Suprapubic skin (tissue), 4 donors: ENCODE measurements around the gene RFC4. TPM values are rescaled to one million over a fixed set of nuclear protein-coding genes. Genes with fewer than 3 reads are reported as not detected.
A peak's percentile ranks its signal among the peaks of the same experiment; 100 is the strongest.

Experiments used
- DNase-seq, 2 donors: peaks; one replicate each; pipeline ENCODE4 v3.0.0-alpha.2; 2019; ENCODE audit warnings: low spot score in 2 of 2
- H3K27ac ChIP-seq: fragments of 200-600 bp; sonication (generic); one replicate; pipeline ENCODE4 v1.5.1; 2019
- H3K27me3 ChIP-seq: fragments of 200-600 bp; sonication (generic); one replicate; pipeline ENCODE4 v1.5.1; 2019
- H3K36me3 ChIP-seq: fragments of 200-600 bp; sonication (generic); one replicate; pipeline ENCODE4 v1.5.1; 2019
- H3K4me1 ChIP-seq: fragments of 200-600 bp; sonication (generic); one replicate; pipeline ENCODE4 v1.5.1; 2019
- H3K4me3 ChIP-seq: fragments of 200-600 bp; sonication (generic); one replicate; pipeline ENCODE4 v1.5.1; 2019; ENCODE audit warnings: mild to moderate bottlenecking
- H3K9me3 ChIP-seq: fragments of 200-600 bp; sonication (generic); one replicate; pipeline ENCODE4 v1.5.1; 2019
- EP300 ChIP-seq: sonication (generic); formaldehyde crosslinking; IDR thresholded peaks from one replicate; pipeline ENCODE4 v1.6.1; 2017; ENCODE audit warnings: antibody characterized with exemption
- POLR2A ChIP-seq, 2 donors: fragments of 450-650 bp; IDR thresholded peaks; one replicate each; pipeline ENCODE4 v1.6.1; 2017; ENCODE audit warnings: antibody characterized with exemption in 2 of 2, mild to moderate bottlenecking in 2 of 2, moderate library complexity in 2 of 2
- POLR2AphosphoS5 ChIP-seq, 3 donors: sonication (generic); formaldehyde crosslinking; IDR thresholded peaks; one replicate each; pipeline ENCODE4 v1.6.1; 2017; ENCODE audit warnings: antibody characterized with exemption in 3 of 3
- WGBS: methylation state at CpG from one replicate; pipeline ENCODE4 v1.1.5; 2018; 5-methylcytosine and 5-hydroxymethylcytosine counted together
- total RNA-seq, 4 donors: library from RNA; depleted of rRNA; stranded (reverse); fragments of >200 nt; gene quantifications; one replicate each; pipeline ENCODE4 v1.1.0, GENCODE V29; 2016
- TF ChIP-seq, protein P1 (sequence below), 2 donors: fragments of 200-600 bp in 1 of 2; fragments of 450-650 bp in 1 of 2; sonication (generic) in 1 of 2; IDR thresholded peaks; one replicate each; pipeline ENCODE4 v1.5.1; 2016 to 2019; ENCODE audit warnings: antibody characterized with exemption in 2 of 2, mild to moderate bottlenecking in 1 of 2, moderate library complexity in 1 of 2

RFC4 gene
- total RNA-seq, 4 donors from 2014 or later: 9.6 to 22.3 (median 15.8) TPM

DNA sequence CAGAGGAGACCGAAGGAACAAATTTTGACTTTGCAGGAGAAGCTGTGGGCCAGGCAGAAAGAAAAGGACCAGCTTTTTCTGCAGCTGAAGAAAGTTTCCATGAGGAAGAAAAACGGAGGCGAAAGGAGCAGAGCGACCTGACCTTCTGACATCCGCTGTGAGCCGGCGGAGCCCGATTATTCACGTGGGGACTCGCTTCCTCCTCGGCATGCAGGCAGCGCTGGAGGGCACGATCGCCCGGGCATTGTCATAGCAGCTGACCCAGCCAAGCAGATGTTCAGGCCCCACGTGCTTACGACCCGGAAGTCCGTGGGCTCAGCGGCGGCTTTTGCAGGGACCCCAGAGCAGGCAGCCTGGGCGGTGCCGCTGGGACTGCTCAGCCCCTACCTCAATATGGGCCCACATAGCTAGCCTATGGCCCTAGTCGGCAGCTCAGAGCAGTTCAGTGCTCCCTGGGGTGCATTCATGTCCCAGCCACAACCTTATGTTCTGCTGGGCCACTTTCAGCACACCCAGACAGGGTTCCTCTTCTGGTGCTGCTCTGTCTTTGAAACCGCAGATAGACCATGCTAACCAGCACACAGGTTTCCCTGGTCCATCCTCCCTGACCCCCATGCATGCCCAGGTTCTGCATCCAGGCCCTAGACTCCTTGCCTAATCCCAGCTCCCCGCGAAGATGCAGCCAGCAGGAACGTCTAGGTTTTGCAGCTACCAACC is 33.4 kb downstream of the RFC4 start:
- WGBS: 20% methylated on average over 17 of the region's 28 CpGs
- peak; percentile 80 to 91 for DNase-seq
- H3K4me1 ChIP-seq: peaks cover 12% of the 10 kb centered on the region
- H3K9me3 ChIP-seq: no peaks in the 10 kb centered on the region
- TF ChIP-seq POLR2A (IDR thresholded peaks at IDR 0.05) (no peak), EP300 (no peak), POLR2AphosphoS5 (IDR thresholded peaks at IDR 0.05) (no peak)
- TF ChIP-seq, protein P1, sequence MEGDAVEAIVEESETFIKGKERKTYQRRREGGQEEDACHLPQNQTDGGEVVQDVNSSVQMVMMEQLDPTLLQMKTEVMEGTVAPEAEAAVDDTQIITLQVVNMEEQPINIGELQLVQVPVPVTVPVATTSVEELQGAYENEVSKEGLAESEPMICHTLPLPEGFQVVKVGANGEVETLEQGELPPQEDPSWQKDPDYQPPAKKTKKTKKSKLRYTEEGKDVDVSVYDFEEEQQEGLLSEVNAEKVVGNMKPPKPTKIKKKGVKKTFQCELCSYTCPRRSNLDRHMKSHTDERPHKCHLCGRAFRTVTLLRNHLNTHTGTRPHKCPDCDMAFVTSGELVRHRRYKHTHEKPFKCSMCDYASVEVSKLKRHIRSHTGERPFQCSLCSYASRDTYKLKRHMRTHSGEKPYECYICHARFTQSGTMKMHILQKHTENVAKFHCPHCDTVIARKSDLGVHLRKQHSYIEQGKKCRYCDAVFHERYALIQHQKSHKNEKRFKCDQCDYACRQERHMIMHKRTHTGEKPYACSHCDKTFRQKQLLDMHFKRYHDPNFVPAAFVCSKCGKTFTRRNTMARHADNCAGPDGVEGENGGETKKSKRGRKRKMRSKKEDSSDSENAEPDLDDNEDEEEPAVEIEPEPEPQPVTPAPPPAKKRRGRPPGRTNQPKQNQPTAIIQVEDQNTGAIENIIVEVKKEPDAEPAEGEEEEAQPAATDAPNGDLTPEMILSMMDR (IDR thresholded peaks at IDR 0.05): no peak
- H3K27me3 ChIP-seq: no peaks in the 10 kb centered on the region
- H3K4me3 ChIP-seq: peak overlapping the region; percentile 59
- no peaks in the 10 kb centered on the region for H3K36me3 ChIP-seq
- no peak overlapping the region for H3K27ac ChIP-seq

DNA sequence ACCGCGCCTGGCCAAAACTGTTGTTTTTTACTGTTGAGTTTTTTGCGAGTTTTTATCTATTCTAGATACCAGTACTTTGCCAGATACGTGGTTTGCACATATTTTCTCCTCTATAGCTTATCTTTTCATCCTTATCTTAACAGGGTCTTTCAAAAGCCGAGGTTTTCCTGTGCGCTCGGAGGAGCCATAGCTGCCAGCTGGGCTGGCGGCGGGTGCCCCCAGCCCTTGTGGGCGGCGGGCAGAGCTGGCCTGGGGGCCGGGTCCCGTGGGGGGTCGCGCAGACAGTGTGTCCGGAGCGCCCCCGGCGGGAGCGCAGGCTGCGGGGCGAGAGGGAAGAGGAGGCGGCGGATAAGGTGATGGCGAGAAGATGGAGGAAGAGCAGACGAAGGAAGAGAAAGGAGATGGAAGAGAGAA is 34.0 kb downstream of the RFC4 start:
- no peaks in the 10 kb centered on the region for H3K27me3 ChIP-seq
- H3K9me3 ChIP-seq: no peaks in the 10 kb centered on the region
- H3K27ac ChIP-seq: no peak overlapping the region
- peak overlapping the region; percentile 59 for H3K4me3 ChIP-seq
- DNase-seq: no peak
- 9% methylated on average over 26 of the region's 26 CpGs for WGBS
- H3K36me3 ChIP-seq: no peaks in the 10 kb centered on the region
- H3K4me1 ChIP-seq: peaks cover 12% of the 10 kb centered on the region
- no peak for TF ChIP-seq POLR2A (IDR thresholded peaks at IDR 0.05)
- TF ChIP-seq, protein P1 (IDR thresholded peaks at IDR 0.05): no peak
- no peak for TF ChIP-seq EP300
- no peak for TF ChIP-seq POLR2AphosphoS5 (IDR thresholded peaks at IDR 0.05)

DNA sequence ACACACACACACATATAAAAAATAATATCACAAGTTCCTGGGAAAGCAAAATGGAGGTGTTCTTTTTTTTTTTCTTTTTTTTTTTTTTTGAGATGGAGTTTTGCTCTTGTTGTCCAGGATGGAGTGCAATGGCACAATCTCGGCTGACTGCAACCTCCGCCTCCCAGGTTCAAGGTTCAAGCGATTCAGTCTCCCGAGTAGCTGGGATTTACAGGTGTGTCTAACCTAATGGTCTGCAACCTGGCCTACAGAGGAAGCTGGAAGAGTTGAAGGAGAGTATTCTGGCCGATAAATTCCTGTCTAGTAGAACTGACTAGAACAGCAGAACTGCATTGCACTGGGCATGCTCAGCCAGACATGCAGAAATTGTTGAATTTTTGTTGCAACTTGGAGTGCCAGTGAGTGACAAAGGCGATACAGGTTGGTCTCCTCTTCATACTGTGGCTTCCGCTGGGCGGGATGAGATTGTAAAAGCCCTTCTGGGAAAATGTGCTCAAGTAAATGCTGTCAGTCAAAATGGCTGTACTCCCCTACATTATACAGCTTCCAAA is 45.3 kb downstream of the RFC4 start:
- Histone ChIP-seq H3K4me1 (no peaks in the 10 kb centered on the region), H3K36me3 (no peaks in the 10 kb centered on the region), H3K27me3 (no peaks in the 10 kb centered on the region), H3K4me3 (no peak overlapping the region), H3K27ac (no peak overlapping the region), H3K9me3 (no peaks in the 10 kb centered on the region)
- TF ChIP-seq, protein P1 (IDR thresholded peaks at IDR 0.05): no peak
- TF ChIP-seq POLR2AphosphoS5 (IDR thresholded peaks at IDR 0.05) (no peak), EP300 (no peak), POLR2A (IDR thresholded peaks at IDR 0.05) (no peak)
- no peak for DNase-seq
- 94% methylated on average over 8 of the region's 8 CpGs for WGBS

DNA sequence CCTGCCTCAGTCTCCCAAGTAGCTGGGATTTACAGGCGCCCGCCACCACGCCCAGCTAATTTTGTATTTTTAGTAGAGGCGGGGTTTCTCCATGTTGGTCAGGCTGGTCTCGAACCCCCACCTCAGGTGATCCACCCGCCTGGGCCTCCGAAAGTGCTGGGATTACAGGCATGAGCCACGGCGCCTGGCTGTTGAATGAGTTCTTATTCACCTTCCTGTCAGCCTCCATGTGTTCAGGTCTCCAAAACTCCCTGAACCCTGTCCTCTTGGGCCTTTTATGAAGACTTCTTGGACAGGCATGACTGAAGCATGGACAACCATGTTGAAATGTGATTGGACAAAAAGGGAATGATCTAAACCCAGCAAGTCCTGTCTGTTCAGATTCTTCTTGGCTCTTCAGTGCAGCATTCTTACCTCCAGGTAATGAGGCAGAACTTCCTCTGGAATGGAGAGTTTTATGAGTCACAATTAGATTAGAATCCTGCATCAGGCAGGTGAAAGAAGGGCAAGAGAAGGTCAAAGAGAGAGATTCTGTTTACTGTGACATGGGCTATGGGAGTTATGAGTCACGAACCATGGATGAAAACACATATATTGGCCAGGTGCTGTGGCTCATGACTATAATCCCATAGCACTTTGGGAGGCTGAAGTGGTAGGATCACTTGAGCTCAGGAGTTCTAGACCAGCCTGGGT is 46.0 kb downstream of the RFC4 start:
- no peak for DNase-seq
- H3K27ac ChIP-seq: no peak overlapping the region
- H3K4me1 ChIP-seq: no peaks in the 10 kb centered on the region
- WGBS: 93% methylated on average over 10 of the region's 10 CpGs
- H3K9me3 ChIP-seq: no peaks in the 10 kb centered on the region
- no peaks in the 10 kb centered on the region for H3K27me3 ChIP-seq
- TF ChIP-seq, protein P1 (IDR thresholded peaks at IDR 0.05): no peak
- TF ChIP-seq EP300 (no peak), POLR2A (IDR thresholded peaks at IDR 0.05) (no peak), POLR2AphosphoS5 (IDR thresholded peaks at IDR 0.05) (no peak)
- H3K36me3 ChIP-seq: no peaks in the 10 kb centered on the region
- H3K4me3 ChIP-seq: no peak overlapping the region
